Thymus (tissue), 14 donors: Measurements from ENCODE around the gene BRPF3. TPM values are rescaled to one million over a fixed set of nuclear protein-coding genes. Genes with fewer than 3 reads are reported as not detected.

ENCODE experiments used
- DNase-seq, 9 donors: peaks; one replicate each; pipeline ENCODE4 v3.0.0-alpha.2; 2013; ENCODE audit warnings: low spot score in 9 of 9, low read depth in 6 of 9, missing footprints in 1 of 9
- H3K27ac ChIP-seq, 2 donors: one replicate each; pipeline ENCODE4 v1.5.1; 2013; ENCODE audit warnings: control low read depth in 1 of 2, low read depth in 1 of 2, low read length in 1 of 2, mild to moderate bottlenecking in 1 of 2, moderate library complexity in 1 of 2
- H3K27me3 ChIP-seq, 2 donors: one replicate each; pipeline ENCODE4 v1.5.1; 2013; ENCODE audit warnings: low read length in 1 of 2; ENCODE audit not compliant: control insufficient read depth in 2 of 2, insufficient read depth in 1 of 2
- H3K36me3 ChIP-seq, 2 donors: one replicate each; pipeline ENCODE4 v1.5.1; 2013; ENCODE audit warnings: low read length in 1 of 2, mild to moderate bottlenecking in 1 of 2, moderate library complexity in 1 of 2; ENCODE audit not compliant: control insufficient read depth in 2 of 2, insufficient read depth in 2 of 2
- H3K4me1 ChIP-seq, 2 donors: one replicate each; pipeline ENCODE4 v1.5.1; 2013; ENCODE audit warnings: low read length in 2 of 2; ENCODE audit not compliant: control insufficient read depth in 2 of 2, insufficient read depth in 2 of 2
- H3K4me3 ChIP-seq, 2 donors: one replicate each; pipeline ENCODE4 v1.5.1; 2013; ENCODE audit warnings: low read length in 2 of 2, control low read depth in 1 of 2, mild to moderate bottlenecking in 1 of 2
- H3K9me3 ChIP-seq, 2 donors: one replicate each; pipeline ENCODE4 v1.5.1; 2013; ENCODE audit warnings: low read length in 1 of 2, mild to moderate bottlenecking in 1 of 2; ENCODE audit not compliant: control insufficient read depth in 2 of 2, insufficient read depth in 1 of 2
- WGBS: extraction: QIAGEN DNeasy Blood & Tissue Kit; methylation state at CpG from one replicate; pipeline ENCODE4 v1.1.7; 2013; 5-methylcytosine and 5-hydroxymethylcytosine counted together
- long read RNA-seq, 10 donors: transcript quantifications; one replicate each; lab custom pipeline, GENCODE V29; 2026
- polyA plus RNA-seq: library from polyadenylated mRNA; stranded (reverse); fragments of 200-250 nt; gene quantifications from one replicate; pipeline ENCODE4 v1.2.3, GENCODE V29; 2013
- total RNA-seq: library from RNA; stranded (reverse); fragments of 120-200 nt; gene quantifications from one replicate; pipeline ENCODE4 v1.2.4, GENCODE V29; 2013
- donor health status: healthy.

The BRPF3 gene
- total RNA-seq (5.4 TPM), polyA plus RNA-seq (9.9 TPM)
- long read RNA-seq, donor 1: 0 reads
- long read RNA-seq, donor 2: 0 reads
- long read RNA-seq, donor 3, full-length matches to known transcripts: 1 of 12 reads
- long read RNA-seq, donor 3, partial matches to known transcripts: 11 of 12 reads
- long read RNA-seq, donor 3, other reads (novel, unspliced or antisense): 0 of 12 reads
- long read RNA-seq, donor 4: 0 reads
- long read RNA-seq, donor 5: 0 reads
- long read RNA-seq, donor 6: 0 reads
- long read RNA-seq, donor 7, partial matches to known transcripts: 0 of 1 reads
- long read RNA-seq, donor 7, other reads (novel, unspliced or antisense): 0 of 1 reads
- long read RNA-seq, donor 8: 0 reads
- long read RNA-seq, donor 9: 0 reads
- long read RNA-seq, donor 10: 0 reads

DNA sequence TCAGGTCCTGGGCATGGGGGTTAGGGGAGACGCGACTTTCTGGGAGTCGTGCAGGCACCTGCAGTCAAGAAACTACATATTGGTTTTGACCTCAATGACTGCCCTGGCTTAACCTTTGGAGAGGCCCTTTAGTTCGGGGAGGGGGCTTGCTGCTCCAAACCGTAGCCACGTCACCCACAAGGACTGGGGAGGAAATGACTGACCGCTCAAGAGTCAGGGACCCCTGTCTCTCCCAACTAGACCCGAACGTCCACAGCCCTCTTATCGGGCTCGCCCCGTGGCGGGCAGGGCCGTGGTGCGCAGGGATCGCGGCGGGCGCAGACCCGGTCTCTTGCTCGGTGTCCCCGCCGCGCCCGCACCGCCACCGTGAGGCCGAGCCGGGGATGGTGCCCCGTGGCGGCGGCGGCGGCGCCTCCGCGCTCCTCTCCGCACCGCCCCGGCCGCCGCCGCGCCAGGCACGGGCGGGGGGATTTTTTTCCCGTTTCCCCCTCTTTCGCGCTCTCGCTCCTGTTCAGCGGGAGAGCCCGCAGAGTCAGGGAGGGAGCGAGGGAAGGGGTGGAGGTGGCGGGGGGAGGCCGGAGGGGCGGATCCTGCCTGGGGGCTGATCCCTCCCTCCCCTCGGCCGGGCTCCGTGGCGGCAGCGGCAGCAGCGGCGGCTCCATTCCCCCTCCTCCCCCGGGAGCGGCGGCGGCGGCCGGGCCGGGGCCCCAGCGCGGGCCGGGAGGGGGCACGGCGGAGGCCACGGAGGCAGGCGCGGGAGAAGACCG is at the start of gene BRPF3:
Gene BRPF3 (plus strand): TSS at position 632 of the 767 bp plus-strand sequence. CDS start 3,579 bp downstream, outside the sequence.
- DNase-seq: peak in 8 of 9 donors; percentile 48 to 88 (median 68)
- Histone ChIP-seq H3K4me1 (peaks cover 5 to 21% of the 10 kb centered on the region in 2 donors), H3K36me3 (peaks cover 11 to 14% of the 10 kb centered on the region in 2 donors), H3K4me3 (peak within 1 kb of the TSS; percentile 66 to 93), H3K9me3 (no peaks in the 10 kb centered on the region), H3K27me3 (no peaks in the 10 kb centered on the region), H3K27ac (peak within 1 kb of the TSS; percentile 89 to 98)
- WGBS: 1% methylated on average over 79 of the region's 79 CpGs

DNA sequence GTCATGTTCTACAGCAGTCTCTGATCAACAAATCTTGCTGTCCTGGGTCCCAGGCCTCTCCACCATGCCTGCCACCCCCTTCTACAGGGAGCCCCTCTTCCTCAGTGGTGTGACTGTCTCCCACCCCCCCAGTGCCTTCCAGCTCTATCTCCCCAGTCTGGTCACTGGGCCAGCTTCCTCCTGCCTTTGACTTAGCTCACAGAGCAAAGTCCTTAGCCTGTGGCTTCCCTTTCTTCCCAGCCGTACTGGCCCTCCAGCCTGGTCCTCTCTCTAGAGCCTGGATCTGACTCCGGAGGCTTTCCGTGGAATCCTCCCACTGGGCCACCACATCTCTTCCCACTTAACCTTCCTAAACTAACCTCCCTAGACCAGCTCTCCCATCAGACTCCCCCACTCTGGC is 49.2 kb upstream of the BRPF3 start:
- Histone ChIP-seq H3K27ac (no peak overlapping the region), H3K4me1 (no peaks in the 10 kb centered on the region), H3K27me3 (no peaks in the 10 kb centered on the region), H3K36me3 (peaks cover 0 to 1% of the 10 kb centered on the region in 2 donors), H3K9me3 (no peaks in the 10 kb centered on the region), H3K4me3 (no peak overlapping the region)
- no peak for DNase-seq
- 100% methylated on average over 3 of the region's 3 CpGs for WGBS

DNA sequence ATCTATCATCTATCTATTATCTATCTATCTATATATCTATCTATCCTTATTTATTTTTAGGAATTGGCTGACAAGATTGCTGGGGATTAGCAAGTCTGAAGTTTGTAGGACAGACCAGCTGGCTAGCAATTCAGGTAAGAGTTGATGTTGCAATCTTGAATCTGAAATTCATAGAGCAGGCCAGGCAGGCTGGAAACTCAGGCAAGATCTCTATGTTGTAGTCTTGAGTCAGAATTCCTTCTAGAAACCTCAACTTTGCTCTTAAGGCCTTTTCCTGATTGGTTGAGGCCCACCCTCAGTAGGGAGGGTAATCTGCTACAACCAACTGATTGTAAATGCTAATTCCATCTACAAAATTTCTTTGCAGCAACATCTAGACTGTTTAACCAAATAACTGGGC is 47.1 kb upstream of the BRPF3 start:
- Histone ChIP-seq H3K36me3 (no peaks in the 10 kb centered on the region), H3K4me3 (no peak overlapping the region), H3K27ac (no peak overlapping the region), H3K4me1 (no peaks in the 10 kb centered on the region), H3K27me3 (no peaks in the 10 kb centered on the region), H3K9me3 (no peaks in the 10 kb centered on the region)
- no peak for DNase-seq

DNA sequence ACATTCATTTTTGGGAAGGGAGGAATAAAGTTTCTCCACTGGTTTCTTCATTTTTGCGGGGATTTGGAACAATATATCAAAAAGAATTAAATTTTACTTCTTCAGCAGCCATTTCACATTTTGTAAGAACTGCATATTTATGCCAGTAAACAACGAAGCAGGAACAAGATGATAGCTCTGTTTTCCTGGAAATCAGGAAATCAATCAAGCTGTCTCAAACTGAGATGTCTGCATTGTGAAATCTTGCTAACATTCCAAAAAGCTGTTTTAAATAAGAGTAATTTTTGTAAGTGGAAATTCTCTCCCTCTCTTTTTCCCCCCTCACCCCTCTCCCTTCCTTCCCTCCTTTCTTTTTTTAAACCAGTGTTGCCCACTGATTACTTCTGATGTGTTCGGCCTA is 46.3 kb upstream of the BRPF3 start:
- no peak overlapping the region for H3K27ac ChIP-seq
- WGBS: 64% methylated on average over 3 of the region's 3 CpGs

DNA sequence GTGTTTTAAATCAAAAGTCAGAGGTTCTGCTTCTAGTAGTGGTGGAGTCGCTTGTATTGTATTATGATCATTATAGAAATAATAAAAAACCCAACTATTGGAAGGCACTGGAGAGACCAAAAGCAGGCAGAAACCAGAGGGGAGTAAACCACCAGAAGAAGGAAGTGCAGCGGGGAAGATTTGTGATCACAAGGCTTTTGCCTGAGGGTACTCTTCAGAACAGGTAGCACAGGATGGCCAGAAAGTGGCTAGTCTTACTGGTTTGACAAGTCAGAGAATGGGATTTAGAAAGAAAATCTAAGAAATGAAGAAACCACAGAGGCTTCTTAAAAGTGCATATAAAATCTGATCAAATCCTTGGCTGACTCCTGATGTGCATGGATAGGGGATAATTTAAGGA is 42.3 kb upstream of the BRPF3 start:
- no peaks in the 10 kb centered on the region for H3K4me1 ChIP-seq
- H3K27ac ChIP-seq: no peak overlapping the region
- H3K36me3 ChIP-seq: no peaks in the 10 kb centered on the region
- 95% methylated on average over 2 of the region's 2 CpGs for WGBS
- no peaks in the 10 kb centered on the region for H3K27me3 ChIP-seq
- no peak for DNase-seq
- H3K4me3 ChIP-seq: no peak overlapping the region
- H3K9me3 ChIP-seq: peaks cover 0 to 5% of the 10 kb centered on the region in 2 donors

More for the DNA sequence above, 46.3 kb upstream of the BRPF3 start:
- no peak for DNase-seq
- Histone ChIP-seq H3K36me3 (no peaks in the 10 kb centered on the region), H3K4me3 (no peak overlapping the region), H3K9me3 (peaks cover 0 to 5% of the 10 kb centered on the region in 2 donors), H3K4me1 (no peaks in the 10 kb centered on the region), H3K27me3 (no peaks in the 10 kb centered on the region)

DNA sequence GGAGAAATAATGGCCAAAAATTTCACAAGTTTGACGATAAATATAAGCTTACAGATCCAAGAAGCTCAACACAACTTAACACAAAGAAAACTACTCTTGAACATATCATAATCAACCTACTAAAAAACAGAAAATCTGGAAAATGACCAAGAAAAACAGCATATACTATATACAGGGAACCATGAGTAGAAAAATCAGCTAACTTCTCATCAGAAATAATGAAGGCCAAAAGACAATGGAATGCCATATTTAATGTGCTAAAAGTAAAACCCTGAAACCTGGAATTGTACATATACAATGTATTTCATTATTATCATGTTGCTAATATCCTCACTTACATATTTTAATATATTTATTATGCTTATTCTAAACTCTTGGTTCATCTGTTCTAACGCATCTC is 40.9 kb upstream of the BRPF3 start:
- WGBS: 96% methylated on average over 2 of the region's 2 CpGs
- Histone ChIP-seq H3K27me3 (no peaks in the 10 kb centered on the region), H3K9me3 (peaks cover 0 to 5% of the 10 kb centered on the region in 2 donors), H3K27ac (no peak overlapping the region), H3K4me3 (no peak overlapping the region), H3K4me1 (no peaks in the 10 kb centered on the region), H3K36me3 (no peaks in the 10 kb centered on the region)
- no peak for DNase-seq

DNA sequence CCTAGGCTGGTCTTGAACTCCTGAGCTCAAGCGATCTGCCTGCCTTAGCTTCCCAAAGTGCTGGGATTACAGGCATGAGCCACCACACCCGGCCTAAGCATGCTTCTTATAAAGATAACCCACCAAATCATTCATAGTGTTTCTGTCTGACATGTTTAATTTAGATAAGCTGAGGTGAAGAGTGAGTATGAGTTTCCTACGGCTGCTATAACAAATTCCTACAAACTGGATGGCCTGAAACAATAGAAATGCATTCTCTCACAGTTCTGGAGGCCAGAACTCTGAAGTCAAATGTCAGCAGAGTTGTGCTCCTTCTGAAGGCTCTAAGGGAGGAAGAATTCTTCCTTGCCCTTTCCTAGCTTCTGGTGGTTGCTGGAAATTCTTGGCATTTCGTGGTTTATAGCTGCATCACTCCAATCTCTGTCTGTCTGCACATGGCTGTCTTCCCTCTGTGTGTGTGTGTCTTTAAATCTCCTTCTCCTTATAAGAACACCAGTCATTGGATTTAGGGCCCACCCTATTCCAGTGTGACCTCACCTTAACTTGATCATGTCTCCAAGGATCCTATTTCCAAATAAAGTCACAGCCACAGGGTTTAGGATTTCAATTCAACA is 36.3 kb upstream of the BRPF3 start:
- H3K27ac ChIP-seq: no peak overlapping the region
- no peak overlapping the region for H3K4me3 ChIP-seq
- H3K4me1 ChIP-seq: no peaks in the 10 kb centered on the region
- no peaks in the 10 kb centered on the region for H3K9me3 ChIP-seq
- 97% methylated on average over 4 of the region's 4 CpGs for WGBS
- no peak for DNase-seq
- H3K27me3 ChIP-seq: no peaks in the 10 kb centered on the region
- no peaks in the 10 kb centered on the region for H3K36me3 ChIP-seq

DNA sequence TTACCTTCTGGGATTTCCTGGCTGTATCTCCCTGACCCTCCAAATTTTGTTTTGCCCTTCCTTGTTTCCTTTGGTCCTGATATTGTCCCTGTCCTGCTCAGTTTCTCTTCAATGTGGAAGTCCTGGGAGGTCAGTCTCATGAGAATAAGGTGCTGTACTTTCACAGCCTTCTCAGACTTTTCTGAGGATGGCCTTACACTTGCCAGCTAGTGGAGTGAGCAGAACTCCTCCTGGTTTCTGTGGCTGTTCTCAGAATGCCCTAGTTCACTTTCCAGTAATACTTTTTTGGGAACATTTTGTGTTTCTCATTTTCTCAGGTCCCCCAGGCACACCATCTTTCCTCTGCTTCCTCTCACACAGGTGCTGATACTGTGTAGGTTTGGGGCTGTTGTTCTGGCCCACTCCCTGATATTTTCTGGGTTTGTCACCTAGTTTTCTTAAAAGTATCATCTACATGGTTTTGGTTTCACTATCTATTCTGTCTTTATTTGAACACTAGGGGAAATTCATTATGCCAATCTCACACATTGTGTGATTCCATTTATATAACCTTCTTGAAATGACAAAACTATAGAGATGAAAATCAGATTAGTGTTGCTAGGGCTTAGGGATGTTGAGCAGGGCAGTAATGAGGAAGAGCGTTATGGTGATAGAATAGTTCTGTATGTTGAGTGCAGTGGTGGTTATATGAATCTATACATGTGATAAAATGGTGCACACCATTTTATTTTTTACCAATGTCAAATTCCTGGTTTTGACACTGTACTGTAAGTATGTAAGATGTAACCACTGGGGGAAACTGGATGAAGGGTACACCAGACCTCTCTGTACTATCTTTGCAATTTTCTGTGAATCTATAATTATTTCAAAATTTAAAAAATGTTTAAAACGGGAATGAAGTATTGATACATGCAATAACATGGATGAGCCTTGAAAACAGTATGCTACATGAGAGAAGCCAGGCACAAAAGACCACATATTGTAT is 27.2 kb upstream of the BRPF3 start:
- Histone ChIP-seq H3K4me3 (no peak overlapping the region), H3K9me3 (no peaks in the 10 kb centered on the region), H3K4me1 (peaks cover 0 to 3% of the 10 kb centered on the region in 2 donors), H3K27me3 (no peaks in the 10 kb centered on the region), H3K27ac (no peak overlapping the region), H3K36me3 (no peaks in the 10 kb centered on the region)
- DNase-seq: no peak
- 98% methylated on average over 2 of the region's 2 CpGs for WGBS
